HG02759 (cell line): ENCODE data around the gene CPEB1.

Experiments used
- ATAC-seq: cut with Tn5 transposase; IDR thresholded peaks from one replicate; pipeline ENCODE4 v1.9.1; 2021; ENCODE audit warnings: mild to moderate bottlenecking, moderate library complexity; ENCODE audit not compliant: unreplicated experiment

Gene CPEB1

GRCh38 chr15:82595766-82596165 is 51.4 kb downstream of the CPEB1 start:
- ATAC-seq, result no peak

GRCh38 chr15:82595203-82595602 is 52.0 kb downstream of the CPEB1 start:
- no peak for ATAC-seq

- no peak for ATAC-seq
Observed at GRCh38 chr15:82587805-82588204, 59.4 kb downstream of the CPEB1 start.

- ATAC-seq, result no peak
Observed at GRCh38 chr15:82585072-82585471, 62.1 kb downstream of the CPEB1 start.

- ATAC-seq, result no peak
Observed at GRCh38 chr15:82580713-82581112, 66.5 kb downstream of the CPEB1 start.

GRCh38 chr15:82575335-82575734 is 71.8 kb downstream of the CPEB1 start:
- ATAC-seq, result no peak

GRCh38 chr15:82572986-82573385 is 74.2 kb downstream of the CPEB1 start:
- no peak for ATAC-seq

GRCh38 chr15:82572311-82572710 is 74.9 kb downstream of the CPEB1 start:
- no peak for ATAC-seq

- ATAC-seq, result no peak
Observed at GRCh38 chr15:82571722-82572222, 75.4 kb downstream of the CPEB1 start.

GRCh38 chr15:82570721-82571508 is 76.2 kb downstream of the CPEB1 start:
- no peak for ATAC-seq

GRCh38 chr15:82569834-82570233 is 77.3 kb downstream of the CPEB1 start:
- ATAC-seq, result no peak

- no peak for ATAC-seq
Observed at GRCh38 chr15:82568986-82569385, 78.2 kb downstream of the CPEB1 start.

- ATAC-seq, result no peak
Observed at GRCh38 chr15:82567661-82568060, 79.5 kb downstream of the CPEB1 start.

- ATAC-seq, result no peak
Observed at GRCh38 chr15:82566690-82567089, 80.5 kb downstream of the CPEB1 start.

- no peak for ATAC-seq
Observed at GRCh38 chr15:82558502-82558901, 88.7 kb downstream of the CPEB1 start.

- ATAC-seq, result no peak
Observed at GRCh38 chr15:82556315-82557035, 90.7 kb downstream of the CPEB1 start.

- ATAC-seq, result no peak
Observed at GRCh38 chr15:82554849-82555248, 92.3 kb downstream of the CPEB1 start.

- ATAC-seq, result no peak
Observed at GRCh38 chr15:82554351-82554750, 92.8 kb downstream of the CPEB1 start.

- ATAC-seq, result no peak
Observed at GRCh38 chr15:82553846-82554245, 93.3 kb downstream of the CPEB1 start.

- ATAC-seq, result no peak
Observed at GRCh38 chr15:82552861-82553260, 94.3 kb downstream of the CPEB1 start.

GRCh38 chr15:82551646-82552247 is 95.4 kb downstream of the CPEB1 start:
- ATAC-seq, result no peak

GRCh38 chr15:82549199-82549665 is 97.9 kb downstream of the CPEB1 start:
- ATAC-seq, result no peak
